A549 (cell line): Measurements from ENCODE around the gene PLCB2. TPM values are rescaled to one million over a fixed set of nuclear protein-coding genes. Genes with fewer than 3 reads are reported as not detected.

Source experiments
- ATAC-seq, 2 experiments: fragments of 200-7000 bp in 1 of 2; fragments of >200 bp in 1 of 2; cut with Nextera tagmentation in 1 of 2; cut with Tn5 transposase in 1 of 2; 3 replicates each; pipeline versions ENCODE4 v1.8.0 to v1.9.1; 2018 to 2020; ENCODE audit warnings: mild to moderate bottlenecking in 1 of 2, moderate library complexity in 1 of 2
- CTCF ChIA-PET: fragments of 300-600 bp; sonication (Branson Sonifier 250); formaldehyde crosslinking; extraction: SDS; loops from one replicate; lab custom pipeline; 2021; ENCODE audit warnings: antibody characterized with exemption, inconsistent platforms; lab: Yijun Ruan, JAX
- POLR2A ChIA-PET: fragments of 350-600 bp; formaldehyde crosslinking; extraction: SDS; loops from one replicate; lab custom pipeline; 2021; ENCODE audit warnings: antibody characterized with exemption, inconsistent platforms; lab: Yijun Ruan, JAX
- DNase-seq, 2 experiments: peaks; one replicate each; pipeline versions ENCODE4 v3.0.0 to v3.0.0-alpha.2; 2011 to 2016; ENCODE audit warnings: low read depth in 1 of 2, low spot score in 1 of 2
- FAIRE-seq: peaks from 2 replicates; lab custom pipeline; 2011; peaks lifted over from hg19 to GRCh38; lab: Jason Lieb, UNC
- H3K27ac ChIP-seq, 2 experiments: fragments of >200 bp; sonication (Bioruptor Twin); formaldehyde crosslinking; 3 replicates each; pipeline ENCODE4 v1.5.1; 2016 to 2017
- H3K4me1 ChIP-seq: fragments of >200 bp; sonication (Bioruptor Twin); formaldehyde crosslinking; 3 replicates; pipeline ENCODE4 v1.6.1; 2016
- H3K4me2 ChIP-seq: fragments of >200 bp; sonication (Bioruptor Twin); formaldehyde crosslinking; 3 replicates; pipeline ENCODE4 v1.6.1; 2016
- H3K4me3 ChIP-seq: fragments of >200 bp; sonication (Bioruptor Twin); formaldehyde crosslinking; 3 replicates; pipeline ENCODE4 v1.5.1; 2016
- H3K9me3 ChIP-seq: fragments of >200 bp; sonication (Bioruptor Twin); formaldehyde crosslinking; 3 replicates; pipeline ENCODE4 v1.6.1; 2016
- BHLHE40 ChIP-seq: IDR thresholded peaks from 2 replicates; pipeline ENCODE4 v1.6.1; 2012; ENCODE audit warnings: low read depth, low read length, inconsistent platforms
- CBX8 ChIP-seq: fragments of 200-600 bp; sonication (generic); IDR thresholded peaks from 2 replicates; pipeline ENCODE4 v1.6.1; 2016
- CEBPB ChIP-seq, 2 experiments: fragments of >200 bp in 1 of 2; sonication (Bioruptor Twin) in 1 of 2; formaldehyde crosslinking in 1 of 2; IDR thresholded peaks; 2 replicates each; pipeline ENCODE4 v1.6.1; 2012 to 2016
- CHD4 ChIP-seq: fragments of 200-600 bp; sonication (generic); IDR thresholded peaks from 2 replicates; pipeline ENCODE4 v1.6.1; 2016; ENCODE audit warnings: antibody characterized with exemption, mild to moderate bottlenecking, borderline replicate concordance
- EHF ChIP-seq: fragments of 250-450 bp; sonication (Bioruptor Pico); IDR thresholded peaks from 2 replicates; pipeline ENCODE4 v1.5.0; 2020; ENCODE audit warnings: mild to moderate bottlenecking
- ESRRA ChIP-seq: fragments of 150-350 bp; IDR thresholded peaks from 2 replicates; pipeline ENCODE4 v1.6.1; 2014; ENCODE audit warnings: mild to moderate bottlenecking, low read length, borderline replicate concordance
- FOXS1 ChIP-seq: fragments of 250-450 bp; sonication (Bioruptor Pico); IDR thresholded peaks from 2 replicates; pipeline ENCODE4 v1.5.0; 2020; ENCODE audit warnings: mild to moderate bottlenecking, moderate library complexity
- HOXB13 ChIP-seq: fragments of 250-450 bp; sonication (Bioruptor Pico); IDR thresholded peaks from 2 replicates; pipeline ENCODE4 v1.5.0; 2020; ENCODE audit warnings: low read depth, mild to moderate bottlenecking, moderate library complexity
- JUNB ChIP-seq: fragments of >200 bp; sonication (Bioruptor Twin); formaldehyde crosslinking; IDR thresholded peaks from 2 replicates; pipeline ENCODE4 v1.6.1; 2016
- KDM1A ChIP-seq: fragments of 200-600 bp; sonication (generic); IDR thresholded peaks from 2 replicates; pipeline ENCODE4 v1.6.1; 2016; ENCODE audit warnings: low read depth, mild to moderate bottlenecking
- KDM5A ChIP-seq: fragments of 200-600 bp; sonication (generic); IDR thresholded peaks from 2 replicates; pipeline ENCODE4 v1.6.1; 2016; ENCODE audit warnings: antibody characterized with exemption, mild to moderate bottlenecking
- MAZ ChIP-seq: fragments of 150-350 bp; IDR thresholded peaks from 2 replicates; pipeline ENCODE4 v1.6.1; 2014; ENCODE audit warnings: antibody characterized with exemption, low read depth, low read length, borderline replicate concordance
- MYC ChIP-seq: IDR thresholded peaks from 2 replicates; pipeline ENCODE4 v1.6.1; 2012; ENCODE audit warnings: mild to moderate bottlenecking, inconsistent platforms, low read length, improper control_type of control experiment, borderline replicate concordance
- PHF8 ChIP-seq: fragments of 200-600 bp; sonication (generic); IDR thresholded peaks from 2 replicates; pipeline ENCODE4 v1.6.1; 2016; ENCODE audit warnings: low read depth, mild to moderate bottlenecking, antibody characterized with exemption, moderate library complexity, borderline replicate concordance
- POLR2A ChIP-seq: IDR thresholded peaks from 2 replicates; pipeline ENCODE4 v1.6.1; 2012; ENCODE audit warnings: mild to moderate bottlenecking, low read length
- POLR2AphosphoS2 ChIP-seq: conservative IDR thresholded peaks from 2 replicates; pipeline ENCODE4 v1.6.1; 2012; ENCODE audit warnings: low read length, improper control_type of control experiment, inconsistent platforms
- RFX5 ChIP-seq: fragments of 450-650 bp; IDR thresholded peaks from 2 replicates; pipeline ENCODE4 v1.7.1; 2014; ENCODE audit warnings: antibody characterized with exemption, mild to moderate bottlenecking, moderate library complexity
- TFCP2L1 ChIP-seq: fragments of 250-450 bp; sonication (Bioruptor Pico); IDR thresholded peaks from 2 replicates; pipeline ENCODE4 v1.5.0; 2021; ENCODE audit warnings: mild to moderate bottlenecking
- TP53 ChIP-seq: fragments of 250-450 bp; sonication (Bioruptor Pico); IDR thresholded peaks from 2 replicates; pipeline ENCODE4 v1.5.0; 2021; ENCODE audit warnings: mild to moderate bottlenecking, moderate library complexity
- ZFP36 ChIP-seq: fragments of 450-650 bp; IDR thresholded peaks from 2 replicates; pipeline ENCODE4 v1.6.1; 2014; ENCODE audit warnings: borderline replicate concordance; ENCODE audit not compliant: partially characterized antibody
- ZNF302 ChIP-seq: fragments of 250-450 bp; sonication (Bioruptor Pico); IDR thresholded peaks from 2 replicates; pipeline ENCODE4 v1.9.0; 2021; ENCODE audit warnings: inconsistent platforms, mild to moderate bottlenecking, moderate library complexity
- ZSCAN20 ChIP-seq: fragments of 250-450 bp; sonication (Bioruptor Pico); IDR thresholded peaks from 2 replicates; pipeline ENCODE4 v1.8.0; 2022; ENCODE audit warnings: mild to moderate bottlenecking, moderate library complexity
- WGBS: methylation state at CpG from one replicate; pipeline ENCODE4 v1.1.6; 2017; ENCODE audit errors: missing lambda C conversion rate; 5-methylcytosine and 5-hydroxymethylcytosine counted together
- polyA plus RNA-seq, 4 experiments: library from polyadenylated mRNA; depleted of rRNA in 3 of 4; stranded (reverse); fragments of >200 nt; fragmentation: RNase III in 1 of 4; extraction: RNeasy Plus Mini Kit Qiagen cat#74134 plus additional on column Dnase treatment in 1 of 4; gene quantifications; 2 replicates in 3 of 4; 3 replicates in 1 of 4; pipeline ENCODE4 v1.2.3, GENCODE V29; 2011 to 2017
- TF ChIP-seq, protein P1 (sequence below): fragments of 250-450 bp; sonication (Bioruptor Pico); IDR thresholded peaks from 2 replicates; pipeline ENCODE4 v1.5.0; 2020; ENCODE audit warnings: low read depth, mild to moderate bottlenecking, moderate library complexity
- TF ChIP-seq, protein P2 (sequence below): fragments of >200 bp; sonication (Bioruptor Twin); formaldehyde crosslinking; IDR thresholded peaks from 3 replicates; pipeline ENCODE4 v1.6.1; 2016
- TF ChIP-seq, protein P3 (sequence below): IDR thresholded peaks from 2 replicates; pipeline ENCODE4 v1.6.1; 2012

The PLCB2 gene
- polyA plus RNA-seq, 2 of the 4 experiments (the other 2 are of a cell fraction) = 0.30 to 0.49 TPM

- no peak for FAIRE-seq
- H3K27ac ChIP-seq = no peak overlapping the region
- no peak for TF ChIP-seq MYC
- no peak for DNase-seq
- H3K9me3 ChIP-seq = no peaks in the 10 kb centered on the region
- H3K4me1 ChIP-seq = peaks cover 6% of the 10 kb centered on the region; the same call in 1 of the 3 replicates
- ChIA-PET CTCF (interaction anchor here (0.7 to 18.2 kb wide), 7 partner anchors 8 to 108 kb away, joined by 3 to 203 read pairs (median 5); partner anchors contain the start of genes ANKRD63 and INAFM2), POLR2A (no interaction called here)
- H3K4me2 ChIP-seq = peak overlapping the region; percentile 15; the same call in 1 of the 3 replicates
- ATAC-seq = no peak
- 40% methylated on average over 10 of the region's 10 CpGs for WGBS
- no peak overlapping the region for H3K4me3 ChIP-seq
Observed at GRCh38 chr15:40313531-40314398, 6.0 kb upstream of the PLCB2 start.

GRCh38 chr15:40312370-40313158, 4.8 kb upstream of the PLCB2 start:
- no peak overlapping the region for H3K4me3 ChIP-seq
- no peaks in the 10 kb centered on the region for H3K9me3 ChIP-seq
- TF ChIP-seq POLR2AphosphoS2 (no peak), ESRRA (no peak), ZSCAN20 (CRISPR knock-in tag) (no peak), JUNB (no peak), BHLHE40 (no peak), CEBPB (IDR thresholded peaks at IDR 0.05) (no peak), PHF8 (no peak), CHD4 (no peak), MAZ (no peak), ZNF302 (no peak), KDM5A (no peak), CBX8 (no peak), EHF (no peak), POLR2A (no peak), HOXB13 (CRISPR knock-in tag) (no peak), FOXS1 (CRISPR knock-in tag) (no peak)
- TF ChIP-seq, protein P1, sequence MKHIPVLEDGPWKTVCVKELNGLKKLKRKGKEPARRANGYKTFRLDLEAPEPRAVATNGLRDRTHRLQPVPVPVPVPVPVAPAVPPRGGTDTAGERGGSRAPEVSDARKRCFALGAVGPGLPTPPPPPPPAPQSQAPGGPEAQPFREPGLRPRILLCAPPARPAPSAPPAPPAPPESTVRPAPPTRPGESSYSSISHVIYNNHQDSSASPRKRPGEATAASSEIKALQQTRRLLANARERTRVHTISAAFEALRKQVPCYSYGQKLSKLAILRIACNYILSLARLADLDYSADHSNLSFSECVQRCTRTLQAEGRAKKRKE = no peak
- TF ChIP-seq, protein P2, sequence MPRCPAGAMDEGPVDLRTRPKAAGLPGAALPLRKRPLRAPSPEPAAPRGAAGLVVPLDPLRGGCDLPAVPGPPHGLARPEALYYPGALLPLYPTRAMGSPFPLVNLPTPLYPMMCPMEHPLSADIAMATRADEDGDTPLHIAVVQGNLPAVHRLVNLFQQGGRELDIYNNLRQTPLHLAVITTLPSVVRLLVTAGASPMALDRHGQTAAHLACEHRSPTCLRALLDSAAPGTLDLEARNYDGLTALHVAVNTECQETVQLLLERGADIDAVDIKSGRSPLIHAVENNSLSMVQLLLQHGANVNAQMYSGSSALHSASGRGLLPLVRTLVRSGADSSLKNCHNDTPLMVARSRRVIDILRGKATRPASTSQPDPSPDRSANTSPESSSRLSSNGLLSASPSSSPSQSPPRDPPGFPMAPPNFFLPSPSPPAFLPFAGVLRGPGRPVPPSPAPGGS = no peak
- ChIA-PET POLR2A (no interaction called here), CTCF (interaction anchor here (1.3 to 18.2 kb wide), 8 partner anchors 9 to 110 kb away, joined by 4 to 203 read pairs (median 16); partner anchors contain the start of genes ANKRD63 and INAFM2)
- FAIRE-seq (no peak), DNase-seq (no peak), ATAC-seq (no peak)
- H3K4me1 ChIP-seq = peaks cover 6% of the 10 kb centered on the region; the same call in 1 of the 3 replicates
- 73% methylated on average over 10 of the region's 10 CpGs for WGBS
- no peak overlapping the region for H3K27ac ChIP-seq
- H3K4me2 ChIP-seq = no peak overlapping the region

DNA sequence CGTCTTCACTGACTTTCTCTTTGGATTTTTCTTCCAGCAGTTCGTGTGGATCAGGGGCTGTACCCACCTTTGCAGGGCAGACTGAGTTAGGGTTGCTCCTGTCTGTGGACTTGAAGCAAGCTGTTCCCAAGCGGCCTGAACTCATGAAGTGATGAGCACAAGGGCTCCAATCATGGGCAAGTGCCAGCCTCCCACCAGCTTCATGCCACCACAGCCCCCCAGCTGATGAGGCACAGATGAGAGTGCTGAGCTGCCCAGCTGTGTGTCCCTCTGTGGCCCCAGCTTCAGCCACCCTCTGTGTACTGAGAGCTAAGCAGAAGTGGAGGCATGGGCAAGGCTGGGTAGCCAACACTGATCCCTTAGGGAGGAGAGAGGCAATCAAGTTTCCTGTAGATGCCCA, 3.3 kb upstream of the PLCB2 start:
- TF ChIP-seq PHF8 = no peak
- no peak for TF ChIP-seq TP53 (CRISPR knock-in tag)
- TF ChIP-seq CHD4 = no peak
- TF ChIP-seq TFCP2L1 (CRISPR knock-in tag) = no peak
- no peak for TF ChIP-seq ZFP36
- TF ChIP-seq MYC = no peak
- no peak for TF ChIP-seq RFX5
- TF ChIP-seq KDM1A = no peak
- TF ChIP-seq, protein P1 = no peak
- no peak for TF ChIP-seq KDM5A
- TF ChIP-seq, protein P3, sequence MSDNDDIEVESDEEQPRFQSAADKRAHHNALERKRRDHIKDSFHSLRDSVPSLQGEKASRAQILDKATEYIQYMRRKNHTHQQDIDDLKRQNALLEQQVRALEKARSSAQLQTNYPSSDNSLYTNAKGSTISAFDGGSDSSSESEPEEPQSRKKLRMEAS = no peak
- ChIA-PET CTCF (interaction anchor here (0.9 to 18.2 kb wide), 14 partner anchors 8 to 111 kb away, joined by 3 to 203 read pairs (median 8); partner anchors contain the start of genes ANKRD63, CCDC9B and INAFM2), POLR2A (no interaction called here)
- ATAC-seq (no peak), FAIRE-seq (no peak), DNase-seq (no peak)
- no peaks in the 10 kb centered on the region for H3K9me3 ChIP-seq
- H3K4me3 ChIP-seq = no peak overlapping the region
- no peak overlapping the region for H3K27ac ChIP-seq
- H3K4me2 ChIP-seq = no peak overlapping the region
- peaks cover 6% of the 10 kb centered on the region; the same call in 1 of the 3 replicates for H3K4me1 ChIP-seq
- 0% methylated on average over 2 of the region's 3 CpGs for WGBS
